ENCODE results near the gene HOXD9.

HOXD9 gene

DNA sequence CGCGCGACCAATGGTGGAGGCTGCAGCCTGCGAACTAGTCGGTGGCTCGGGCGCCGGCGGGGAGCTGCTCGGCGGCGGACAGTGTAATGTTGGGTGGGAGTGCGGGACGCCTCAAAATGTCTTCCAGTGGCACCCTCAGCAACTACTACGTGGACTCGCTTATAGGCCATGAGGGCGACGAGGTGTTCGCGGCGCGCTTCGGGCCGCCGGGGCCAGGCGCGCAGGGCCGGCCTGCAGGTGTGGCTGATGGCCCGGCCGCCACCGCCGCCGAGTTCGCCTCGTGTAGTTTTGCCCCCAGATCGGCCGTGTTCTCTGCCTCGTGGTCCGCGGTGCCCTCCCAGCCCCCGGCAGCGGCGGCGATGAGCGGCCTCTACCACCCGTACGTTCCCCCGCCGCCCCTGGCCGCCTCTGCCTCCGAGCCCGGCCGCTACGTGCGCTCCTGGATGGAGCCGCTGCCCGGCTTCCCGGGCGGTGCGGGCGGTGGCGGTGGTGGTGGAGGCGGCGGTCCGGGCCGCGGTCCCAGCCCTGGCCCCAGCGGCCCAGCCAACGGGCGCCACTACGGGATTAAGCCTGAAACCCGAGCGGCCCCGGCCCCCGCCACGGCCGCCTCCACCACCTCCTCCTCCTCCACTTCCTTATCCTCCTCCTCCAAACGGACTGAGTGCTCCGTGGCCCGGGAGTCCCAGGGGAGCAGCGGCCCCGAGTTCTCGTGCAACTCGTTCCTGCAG is at the start of gene HOXD9:
HOXD9 (plus strand) TSS at position 37 of the 728 bp plus-strand sequence; CDS start at position 87, 50 bp downstream.
- no peak for DNase-seq

DNA sequence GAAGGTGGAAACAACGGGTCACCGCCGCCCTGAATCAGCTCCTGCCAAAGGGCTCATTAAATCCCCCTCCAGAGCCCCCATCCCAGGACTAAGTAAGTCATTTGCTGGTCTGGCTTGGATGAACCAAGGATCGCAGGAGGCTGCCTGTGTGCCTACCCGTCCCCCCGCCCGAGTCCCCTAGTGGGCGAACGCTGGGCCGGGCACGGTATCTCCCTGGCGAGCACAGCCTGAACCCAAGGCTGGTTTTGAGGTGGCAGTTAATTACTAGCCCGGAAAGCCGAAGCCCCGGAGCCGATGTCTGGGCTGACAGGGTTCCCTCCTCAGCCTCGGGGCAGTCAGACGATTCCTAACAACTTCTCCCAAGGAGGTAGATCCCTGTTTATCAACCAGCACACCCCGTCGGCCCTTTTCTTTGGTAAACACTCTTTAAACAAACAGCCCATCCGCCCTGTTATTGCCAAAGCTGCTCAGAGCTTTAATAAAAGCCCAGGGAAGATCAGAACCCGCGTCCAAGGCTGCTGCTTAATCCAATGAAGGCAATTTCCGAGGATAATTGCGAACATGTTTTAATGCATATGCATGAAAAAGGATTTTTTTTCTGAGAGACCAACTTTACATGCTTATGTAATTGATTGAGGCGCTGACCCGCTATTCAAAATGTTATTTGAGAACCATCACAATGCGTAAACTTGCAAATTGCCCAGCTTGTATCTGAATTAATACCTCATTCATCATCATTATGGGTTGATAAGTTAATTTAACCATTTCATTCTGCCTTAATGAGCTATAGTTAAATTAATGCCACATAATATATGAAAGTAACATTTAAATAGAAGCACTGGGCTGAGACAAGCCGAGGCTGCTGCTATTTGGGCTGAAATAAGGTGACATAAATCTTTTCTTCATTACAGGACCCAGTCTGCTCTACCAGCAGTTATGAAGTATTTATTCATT is 49.3 kb upstream of the HOXD9 start:
- DNase-seq, result no peak

DNA sequence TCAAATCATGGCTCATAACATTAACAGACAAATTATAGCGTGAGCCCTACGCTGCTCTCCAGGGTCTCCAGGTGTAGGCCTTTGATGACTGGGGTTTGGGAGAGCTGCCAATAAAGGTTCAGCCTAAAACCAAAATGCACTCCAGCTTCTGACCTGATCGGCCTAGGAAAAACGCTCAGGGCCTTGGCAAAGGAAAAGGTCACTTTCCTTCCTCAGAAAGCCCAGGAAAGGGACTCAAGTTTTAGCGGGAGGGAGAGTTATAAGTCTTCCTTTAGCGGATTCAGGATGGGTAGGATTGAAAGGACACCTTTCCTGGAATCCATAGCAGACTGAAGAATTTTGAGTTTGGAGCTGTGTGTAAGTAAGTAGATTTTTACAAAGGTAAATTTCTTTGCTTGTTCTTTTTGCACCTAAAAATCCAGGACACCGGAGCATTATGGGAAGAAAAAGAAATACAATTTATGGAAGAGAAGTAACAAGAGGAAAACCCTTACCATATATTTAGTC is 47.5 kb upstream of the HOXD9 start:
- no peak for DNase-seq

DNA sequence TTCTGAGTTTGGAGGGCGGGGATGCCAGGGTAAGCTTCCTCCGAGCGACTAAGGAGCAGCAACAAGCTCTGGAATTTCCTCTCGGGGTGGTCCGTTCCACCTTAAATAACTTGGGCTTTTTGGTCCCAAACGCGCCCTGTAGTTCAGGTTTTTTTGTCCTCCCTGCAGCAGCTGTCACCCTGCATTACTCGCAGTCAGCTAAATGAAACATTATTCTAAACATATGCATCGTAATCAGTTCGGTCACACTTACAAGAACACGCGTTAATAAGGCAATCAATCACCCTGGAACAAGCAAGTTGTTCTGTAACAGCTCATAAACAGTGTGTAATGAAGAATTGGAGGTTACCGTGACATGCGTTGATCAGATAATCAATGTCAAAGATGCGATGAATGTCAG is 47.0 kb upstream of the HOXD9 start:
- DNase-seq, result no peak

DNA sequence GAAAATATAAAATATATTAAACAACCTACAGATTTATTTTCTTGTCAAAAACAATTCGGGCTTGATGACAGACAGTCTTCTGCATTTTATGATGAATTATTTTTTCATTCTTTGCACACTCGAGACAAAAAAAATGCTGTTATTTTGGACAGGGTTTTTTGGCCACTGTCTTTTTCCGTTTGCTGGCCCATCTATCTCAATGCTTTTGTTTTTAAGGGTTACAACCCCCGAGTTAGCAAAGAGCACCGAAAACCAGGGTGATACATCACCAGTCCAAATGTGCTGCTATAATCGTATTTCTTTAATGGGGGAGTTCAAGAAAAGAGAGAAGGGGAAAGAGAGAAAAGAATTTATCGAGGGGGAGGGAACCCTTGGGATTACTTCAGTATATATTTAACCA is 46.5 kb upstream of the HOXD9 start:
- DNase-seq, result no peak

DNA sequence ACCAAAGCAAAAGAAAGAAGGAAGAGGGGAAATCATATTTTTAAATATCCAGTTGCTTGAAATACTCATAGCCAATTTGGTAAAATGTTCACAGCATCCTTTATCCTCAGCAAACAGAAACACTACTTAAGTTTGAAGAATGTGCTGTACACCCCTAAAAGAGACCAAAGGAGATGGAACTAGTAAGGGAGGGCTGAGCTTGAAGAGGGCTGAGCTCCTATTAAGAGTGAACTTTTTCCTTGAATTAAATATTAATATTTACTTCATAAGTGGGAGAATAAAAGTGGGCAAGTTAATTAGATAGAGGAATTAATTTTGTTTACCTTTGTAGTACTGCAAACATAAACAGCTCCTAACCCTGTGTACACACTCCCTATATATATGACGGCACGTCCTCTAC is 45.7 kb upstream of the HOXD9 start:
- no peak for DNase-seq

DNA sequence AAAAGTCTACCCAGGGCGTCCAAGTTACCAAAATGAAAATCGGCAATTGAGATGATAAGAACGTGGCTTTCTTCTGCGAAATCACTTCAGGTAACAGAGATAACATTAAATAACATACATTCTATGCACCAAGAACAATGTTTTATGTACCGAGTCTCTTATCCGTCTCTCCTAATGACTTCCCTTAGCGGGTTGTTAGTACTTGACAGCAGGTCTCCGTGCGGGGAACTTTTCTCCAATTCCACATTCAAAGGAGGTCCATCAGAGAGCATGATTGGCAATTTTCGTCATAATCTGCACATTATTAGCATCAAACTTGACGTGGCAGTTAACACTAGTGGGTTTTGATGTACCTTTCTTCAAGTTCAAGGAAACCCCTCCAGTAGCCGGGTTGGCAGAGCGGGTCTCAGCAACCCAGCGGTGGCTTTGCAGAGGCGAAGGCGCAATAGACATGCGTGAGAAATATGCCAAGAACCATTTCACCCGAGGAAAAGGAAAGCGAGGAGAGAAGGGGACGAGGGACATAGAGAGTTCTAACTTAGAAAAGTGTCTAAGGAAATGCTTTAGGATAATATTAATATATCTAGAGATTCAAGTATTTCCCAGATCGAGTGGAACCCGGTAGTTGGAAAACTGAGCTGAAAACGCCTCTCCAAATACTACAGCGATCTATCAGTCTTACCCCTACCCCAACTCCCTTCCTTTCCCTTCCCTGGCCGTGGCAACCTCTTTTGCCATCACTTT is 43.8 kb upstream of the HOXD9 start:
- no peak for DNase-seq

DNA sequence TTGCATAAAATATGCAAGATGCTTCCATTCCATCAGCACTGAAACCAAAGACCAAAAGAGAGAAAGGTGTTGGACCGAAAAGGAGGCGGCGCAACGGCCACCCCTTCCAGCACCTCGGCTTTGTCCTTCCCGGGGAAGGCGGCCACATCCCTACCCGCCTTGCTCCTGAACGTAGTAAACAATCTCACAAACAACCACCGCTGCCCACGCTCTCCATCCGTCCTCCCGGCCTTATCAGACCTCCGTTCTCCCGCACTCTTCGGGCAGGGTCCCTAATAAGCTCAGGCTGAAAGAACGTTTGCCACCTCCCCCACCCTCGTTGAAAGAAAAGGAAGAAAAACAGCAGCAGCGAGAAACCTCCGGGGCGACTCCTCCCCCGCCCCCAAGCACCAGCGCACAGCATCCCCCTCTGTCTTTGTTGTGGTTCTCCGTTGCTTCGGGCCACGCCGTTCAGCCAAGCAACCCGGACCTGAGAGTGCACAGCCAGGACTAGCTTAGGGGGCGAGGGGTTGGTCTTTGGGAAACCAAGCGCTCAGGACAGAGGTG is 43.2 kb upstream of the HOXD9 start:
- DNase-seq, result no peak

DNA sequence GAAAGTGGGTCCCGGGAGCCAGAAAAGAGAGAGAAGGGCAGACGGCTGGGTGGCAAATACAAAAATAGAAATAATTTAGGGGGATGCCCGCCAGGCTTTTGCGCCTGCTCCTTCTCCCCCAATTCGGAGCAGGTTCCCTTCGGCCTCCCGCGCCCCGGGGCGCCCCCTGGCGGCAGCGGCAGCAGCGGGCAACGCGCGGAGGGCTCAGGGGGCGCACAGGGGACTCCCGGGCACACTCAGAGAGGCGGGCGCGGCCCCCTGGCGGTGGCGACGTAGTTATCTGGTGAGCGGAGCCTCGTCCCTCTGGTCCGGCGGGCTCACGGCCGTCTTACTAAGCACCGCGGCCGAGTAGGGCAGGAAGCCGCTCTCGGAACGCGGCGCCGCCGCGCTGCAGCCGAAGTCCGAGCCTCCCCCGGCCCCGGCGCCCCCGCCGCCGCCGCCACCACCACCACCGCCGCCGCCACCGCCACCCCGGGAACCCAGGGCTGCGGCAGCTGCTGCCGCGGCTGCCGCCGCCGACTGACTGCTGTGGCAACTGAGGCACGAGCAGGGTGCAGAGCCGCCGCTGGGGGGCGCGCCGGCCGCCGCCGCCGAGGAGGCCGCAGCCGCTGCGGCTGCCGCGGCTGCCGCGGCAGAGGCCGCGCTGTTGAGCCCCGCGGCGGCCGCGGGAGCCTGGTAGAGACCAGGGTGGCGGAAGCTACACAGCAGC is 42.5 kb upstream of the HOXD9 start:
- DNase-seq, result peak; percentile 39 to 75

DNA sequence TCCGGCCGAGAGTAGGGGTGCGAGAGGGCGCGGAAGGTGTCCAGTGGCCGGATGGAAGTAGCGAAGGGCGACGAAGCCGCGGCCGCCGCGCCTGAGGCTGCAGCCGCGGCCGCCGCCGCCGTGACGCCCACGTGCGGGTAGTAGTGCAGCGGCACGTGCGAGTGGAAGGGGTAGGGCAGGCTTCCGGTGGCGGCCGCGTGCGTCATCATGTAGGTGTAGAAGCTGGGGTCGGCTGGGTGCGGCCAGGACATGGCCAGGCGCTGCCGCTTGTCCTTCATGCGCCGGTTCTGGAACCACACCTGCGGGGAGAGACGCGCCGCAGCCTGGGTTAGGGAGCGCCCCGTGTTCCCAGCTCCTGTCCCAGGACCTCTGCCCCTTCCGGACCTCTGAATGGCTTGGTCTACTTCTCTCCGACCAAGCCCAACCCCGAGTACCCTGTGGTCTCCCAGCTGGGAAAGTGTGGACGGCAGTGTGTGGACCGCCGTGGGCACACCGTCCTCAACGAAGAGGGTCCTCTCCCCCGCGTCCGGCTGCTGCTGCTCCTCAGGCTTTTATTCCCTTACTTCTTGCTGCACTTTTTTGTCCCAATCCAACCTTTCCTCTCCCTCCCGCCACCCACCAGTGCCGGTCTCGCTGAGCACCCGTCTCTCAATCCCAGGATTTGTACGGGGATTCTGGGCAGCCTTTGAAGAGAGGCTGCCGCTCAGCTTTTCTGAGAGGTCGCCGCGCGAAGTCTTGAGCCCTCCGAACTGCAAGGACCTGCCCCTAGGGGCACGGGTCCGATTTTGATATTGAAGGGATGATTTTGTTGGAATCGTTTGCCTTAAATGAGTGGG is 41.8 kb upstream of the HOXD9 start:
- DNase-seq, result no peak

DNA sequence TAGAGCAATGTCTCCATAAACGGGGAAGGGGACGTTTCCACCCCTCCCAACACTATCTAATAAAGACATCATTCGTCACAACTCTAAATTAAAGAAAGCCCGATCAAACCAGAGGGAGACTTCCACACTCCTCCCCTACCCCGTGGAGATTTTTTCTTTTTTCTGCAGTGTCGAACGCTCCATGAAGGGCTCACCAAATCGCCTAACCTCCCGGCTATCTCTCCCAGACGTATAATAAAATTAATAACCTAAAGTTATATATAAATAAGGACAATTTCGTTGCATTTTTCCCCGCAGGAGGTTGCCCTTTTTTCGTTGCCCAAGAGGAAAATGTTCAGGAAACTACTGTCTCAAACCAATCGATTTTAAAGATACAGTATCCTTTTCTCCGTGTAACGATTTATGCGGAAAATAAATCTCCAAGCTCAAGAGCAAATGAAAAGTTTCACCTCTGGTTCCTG is 41.1 kb upstream of the HOXD9 start:
- no peak for DNase-seq

DNA sequence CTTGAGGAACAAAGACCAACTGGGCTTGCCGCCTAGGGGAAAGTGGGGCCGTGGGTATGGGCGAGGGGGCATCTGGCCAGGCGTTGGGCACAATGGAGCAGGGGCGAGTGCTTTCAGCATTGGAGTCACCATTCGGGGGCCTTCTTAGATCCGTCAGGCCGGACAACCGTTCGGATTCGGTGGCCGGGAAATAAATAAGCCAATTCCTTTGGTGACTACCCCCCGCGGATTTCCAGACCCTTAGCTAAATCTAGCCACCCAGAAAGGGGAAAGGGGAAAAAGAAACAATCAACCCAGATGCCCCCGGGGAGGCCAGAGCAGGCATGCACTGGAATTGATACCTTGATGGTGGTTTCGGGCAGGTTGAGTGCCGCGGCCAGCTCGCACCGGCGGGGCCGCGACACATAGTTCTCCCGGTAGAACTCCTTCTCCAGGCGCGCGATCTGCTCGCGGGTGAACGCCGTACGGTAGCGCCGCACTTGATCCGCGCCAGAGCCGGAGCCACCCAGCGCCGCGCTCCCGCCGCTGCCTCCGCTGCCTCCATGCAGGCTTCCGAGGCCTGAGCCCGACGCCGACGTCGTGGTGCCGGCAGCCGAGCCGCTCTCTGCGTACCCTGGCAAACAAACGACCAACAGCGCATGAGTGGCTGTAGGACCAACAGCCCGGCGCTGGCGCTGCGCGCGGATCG is 40.5 kb upstream of the HOXD9 start:
- DNase-seq, result no peak

DNA sequence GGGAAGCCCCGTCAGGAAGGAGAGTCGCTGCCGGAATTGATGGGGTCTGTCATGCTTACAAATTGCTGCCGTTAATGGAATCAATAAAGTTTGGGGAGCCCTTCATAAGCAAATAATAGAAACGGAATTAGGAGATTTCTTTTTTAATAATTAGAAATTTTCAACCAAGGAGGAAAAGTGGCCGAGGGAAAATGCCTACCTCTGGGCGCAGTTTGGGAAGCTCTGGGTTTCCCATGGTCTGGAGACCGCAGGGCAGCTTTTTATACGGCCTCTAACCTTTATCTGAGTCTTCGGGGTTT is 40.0 kb upstream of the HOXD9 start:
- no peak for DNase-seq

DNA sequence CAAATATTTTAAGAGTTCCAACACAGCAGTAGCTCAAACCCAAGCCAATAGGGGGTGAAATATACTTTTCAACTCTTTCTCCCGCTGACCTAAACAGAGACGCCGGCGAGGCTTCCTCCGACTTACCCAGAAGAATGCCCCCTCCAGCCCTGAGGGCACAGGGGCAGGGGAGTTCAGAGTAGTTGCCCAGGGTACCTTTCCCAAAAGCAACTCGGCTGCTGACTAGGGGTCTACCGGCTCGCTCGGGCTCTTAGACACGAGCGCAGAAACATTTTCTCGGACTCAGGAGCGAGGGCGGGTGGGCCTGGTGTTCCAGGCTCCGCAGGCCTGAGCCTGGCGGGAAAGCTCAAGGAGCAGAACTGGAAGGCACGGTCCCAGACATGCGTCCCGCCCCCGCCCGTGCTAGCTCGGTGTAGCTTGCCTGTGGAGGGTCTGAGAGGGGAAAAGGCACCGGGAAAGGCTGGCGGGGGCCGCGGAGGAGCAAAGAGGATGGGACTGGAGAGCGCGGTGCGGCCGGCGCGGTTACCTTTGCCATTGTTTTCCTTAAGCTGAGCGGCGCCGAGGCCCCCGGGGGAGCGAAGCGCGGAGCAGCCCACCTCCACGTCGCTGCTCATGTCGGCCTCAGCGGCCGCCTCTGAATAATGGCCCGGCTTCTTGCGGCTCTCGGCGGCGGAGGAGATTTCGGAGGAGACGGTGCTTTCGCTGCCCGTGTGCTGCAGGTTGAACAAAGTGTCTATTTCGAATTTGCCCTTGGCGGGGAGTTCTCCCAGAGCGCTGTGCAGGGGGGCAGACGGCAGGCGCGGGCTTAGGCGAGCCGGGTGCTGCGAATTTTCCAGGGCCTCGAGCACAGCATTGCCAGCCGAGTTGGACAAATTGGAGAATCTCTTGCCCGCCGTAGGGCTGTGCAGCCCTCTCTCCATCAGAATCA is 39.4 kb upstream of the HOXD9 start:
- DNase-seq, result no peak

DNA sequence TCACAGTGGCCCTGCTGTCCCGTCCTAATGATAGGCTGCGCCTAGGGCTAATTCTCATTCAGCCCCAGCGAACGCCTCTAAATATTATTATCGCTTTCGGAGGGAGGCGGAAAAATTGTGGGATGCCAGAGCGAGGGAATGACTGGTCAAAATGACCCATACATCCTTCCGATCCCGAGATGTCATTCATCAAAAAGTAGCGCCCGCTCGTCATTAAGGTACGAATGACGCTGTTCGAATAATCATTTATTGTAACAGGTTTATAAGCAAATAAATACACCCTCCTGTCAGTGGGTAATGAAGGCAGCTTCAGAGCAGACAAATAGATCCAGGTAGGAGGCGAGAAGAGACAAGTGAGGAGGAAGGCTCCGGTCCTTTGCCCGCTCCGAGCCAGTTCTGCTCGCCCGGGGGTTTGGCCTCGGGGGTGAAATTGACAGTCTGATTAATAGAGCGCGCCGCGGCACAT is 38.7 kb upstream of the HOXD9 start, which contains the start of gene EVX2:
EVX2 (minus strand) TSS at position 167 of the 466 bp plus-strand sequence. CDS start 186 bp downstream, outside the sequence.
- DNase-seq, result no peak

DNA sequence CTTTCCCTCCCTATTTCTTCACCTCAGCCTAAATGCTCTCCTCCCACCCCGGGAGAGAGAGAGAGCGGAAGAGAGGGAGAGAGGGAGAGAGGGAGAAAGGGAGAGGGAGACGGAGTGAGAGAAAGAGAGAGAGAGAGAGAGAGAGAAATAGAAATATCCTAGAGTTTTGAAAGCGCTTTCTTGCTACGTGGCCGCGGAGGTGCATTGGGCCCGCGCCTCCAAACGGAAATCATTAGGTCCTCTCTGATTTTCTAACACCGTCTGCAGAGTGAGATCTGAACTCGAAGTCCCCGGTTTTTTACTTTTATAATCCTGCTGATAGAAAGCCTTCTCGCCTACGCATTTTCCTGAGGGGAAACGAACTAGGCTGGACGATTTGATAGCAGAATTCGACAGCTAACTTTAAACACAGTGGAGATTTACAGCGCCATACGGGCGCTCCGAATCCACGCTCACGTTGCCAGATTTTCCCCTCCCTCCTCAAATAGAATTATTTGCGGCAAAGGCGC is 37.9 kb upstream of the HOXD9 start:
- DNase-seq, result no peak

DNA sequence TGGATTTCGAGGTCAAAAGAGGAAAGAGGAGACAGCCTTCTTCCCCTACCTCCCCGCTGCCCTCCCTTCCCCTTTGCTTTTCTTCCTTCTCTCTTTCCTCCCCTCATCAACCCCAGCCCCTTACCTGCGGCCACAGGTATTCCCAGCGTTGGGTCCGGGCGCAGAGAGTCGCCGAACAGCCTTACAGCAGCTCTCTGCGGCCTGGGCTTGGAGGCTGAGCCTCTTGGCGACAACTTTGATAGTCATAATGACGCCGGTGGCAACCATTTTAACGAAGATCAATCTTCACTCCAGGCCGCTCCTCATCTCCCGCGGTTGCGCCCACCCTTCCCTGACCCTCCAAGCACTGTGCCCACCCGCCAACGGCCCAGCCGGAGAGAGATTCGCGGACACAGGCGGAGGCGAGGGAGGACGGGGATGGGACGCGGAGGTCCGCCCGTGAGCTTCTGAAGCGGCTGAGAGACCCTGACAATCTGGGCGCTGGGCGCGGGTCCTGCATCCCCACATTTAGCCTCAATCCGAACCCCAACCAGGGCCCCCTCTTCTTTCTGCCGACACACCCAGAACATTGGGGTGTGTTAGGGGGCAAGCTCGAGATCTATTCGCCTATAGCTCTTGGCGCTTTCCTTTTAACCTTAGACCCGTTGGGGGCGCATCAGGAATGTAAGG is 37.3 kb upstream of the HOXD9 start:
- DNase-seq, result no peak
